NCI-H187 treated with DMSO at 0.1 percent for 48 hours (cell line): ENCODE results near the gene EIF4H.
"Not testable (repeated sequence)": the region's sequence is repeated elsewhere in the genome, so short reads cannot be mapped to it uniquely, and the experiment has no call there.

ENCODE experiments used
- DNase-seq: peaks from one replicate; lab custom pipeline; 2025; lab: John Stamatoyannopoulos, UW

EIF4H gene

DNA sequence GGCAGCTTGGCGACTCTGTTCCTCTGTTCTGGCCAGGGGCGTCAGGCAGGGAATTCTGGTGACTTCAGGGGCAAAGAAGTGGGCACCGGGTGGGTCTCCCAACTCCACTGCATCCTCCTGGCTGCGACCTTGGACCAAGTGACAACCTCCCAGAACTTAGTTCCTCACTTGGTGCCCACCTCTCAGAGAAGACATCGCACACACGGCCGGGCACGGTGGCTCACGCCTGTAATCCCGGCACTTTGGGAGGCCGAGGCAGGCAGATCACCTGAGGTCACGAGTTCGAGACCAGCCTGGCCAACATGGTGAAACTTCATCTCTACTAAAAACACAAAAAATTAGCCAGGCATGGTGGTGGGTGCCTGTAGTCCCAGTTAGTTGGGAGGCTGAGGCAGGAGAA lies 50.8 kb downstream of the EIF4H start:
- DNase-seq, result not testable (repeated sequence)

DNA sequence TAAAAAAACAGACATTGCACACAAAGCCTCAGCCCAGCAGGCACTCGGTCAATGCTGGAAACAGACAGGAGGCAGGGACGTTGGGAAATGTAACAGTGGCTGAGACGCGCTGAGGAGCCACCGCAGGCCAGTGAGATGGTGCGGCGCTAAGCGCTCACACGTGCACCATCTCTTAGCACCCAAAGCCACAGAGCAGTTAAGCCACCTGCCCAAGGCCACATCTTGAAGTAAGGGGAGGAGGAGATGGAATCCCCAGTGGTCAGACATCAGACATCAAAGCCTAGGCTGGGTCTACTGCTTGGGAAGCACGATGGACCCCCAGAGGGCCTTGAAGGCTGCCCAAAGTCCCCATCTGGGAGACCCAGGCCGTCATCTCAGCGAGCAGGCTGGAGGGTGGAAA lies 51.2 kb downstream of the EIF4H start:
- no peak for DNase-seq

DNA sequence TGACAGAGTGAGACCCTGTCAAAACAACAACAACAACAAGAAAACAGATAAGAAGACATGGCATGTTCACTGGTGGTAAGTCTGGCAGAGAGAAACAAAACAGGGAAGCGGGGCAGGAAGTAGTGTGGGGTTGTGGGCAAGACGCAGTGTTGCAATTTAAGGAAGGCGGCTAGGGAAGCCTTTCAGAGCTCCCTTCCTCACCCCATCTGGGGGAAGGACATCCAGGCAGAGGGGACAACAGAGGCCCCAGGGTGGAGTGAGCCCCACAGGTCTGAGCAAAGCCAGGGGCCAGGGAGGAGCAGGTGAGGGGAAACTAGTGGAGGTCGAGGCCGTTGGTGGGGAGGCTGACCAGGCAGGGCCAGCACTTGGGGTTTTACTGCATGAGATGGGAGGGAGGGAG lies 52.5 kb downstream of the EIF4H start:
- no peak for DNase-seq

DNA sequence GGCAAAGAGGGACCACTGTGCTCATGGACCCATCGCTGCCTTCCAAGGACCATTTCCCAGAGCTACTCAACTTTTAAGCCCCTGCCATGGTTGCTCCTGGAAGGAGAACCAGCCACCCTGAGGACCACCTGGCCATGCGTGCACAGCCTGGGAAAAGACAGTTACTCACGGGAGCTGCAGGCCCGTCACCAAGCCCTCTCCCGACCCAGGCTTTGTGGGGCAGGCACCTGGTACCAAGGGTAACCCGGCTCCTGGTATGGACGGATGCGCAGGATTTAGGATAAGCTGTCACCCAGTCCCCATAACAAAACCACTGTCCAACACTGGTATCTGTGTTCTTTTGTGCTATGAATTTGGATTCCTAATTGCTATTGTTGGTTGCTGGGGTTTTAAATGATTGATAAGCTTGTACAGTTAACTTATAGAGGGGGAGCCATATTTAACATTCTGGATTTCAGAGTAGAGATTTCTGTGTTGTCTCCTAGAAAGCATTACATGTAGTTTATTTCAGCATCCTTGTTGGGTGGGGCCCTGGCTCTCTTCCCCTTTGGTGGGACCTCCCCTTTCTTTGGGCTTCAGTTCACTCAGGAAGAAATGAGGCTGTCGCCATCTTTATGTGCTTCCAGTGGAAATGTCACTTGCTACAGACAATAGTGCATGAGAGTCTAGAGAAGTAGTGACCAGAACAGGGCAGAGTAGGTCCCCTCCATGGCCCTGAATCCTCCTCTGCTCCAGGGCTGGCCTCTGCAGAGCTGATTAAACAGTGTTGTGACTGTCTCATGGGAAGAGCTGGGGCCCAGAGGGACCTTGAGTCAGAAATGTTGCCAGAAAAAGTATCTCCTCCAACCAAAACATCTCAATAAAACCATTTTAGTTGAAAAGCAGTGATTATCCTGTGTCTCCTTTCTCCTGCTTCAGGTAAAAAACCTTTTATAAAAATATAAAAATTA lies 55.1 kb downstream of the EIF4H start:
- no peak for DNase-seq

DNA sequence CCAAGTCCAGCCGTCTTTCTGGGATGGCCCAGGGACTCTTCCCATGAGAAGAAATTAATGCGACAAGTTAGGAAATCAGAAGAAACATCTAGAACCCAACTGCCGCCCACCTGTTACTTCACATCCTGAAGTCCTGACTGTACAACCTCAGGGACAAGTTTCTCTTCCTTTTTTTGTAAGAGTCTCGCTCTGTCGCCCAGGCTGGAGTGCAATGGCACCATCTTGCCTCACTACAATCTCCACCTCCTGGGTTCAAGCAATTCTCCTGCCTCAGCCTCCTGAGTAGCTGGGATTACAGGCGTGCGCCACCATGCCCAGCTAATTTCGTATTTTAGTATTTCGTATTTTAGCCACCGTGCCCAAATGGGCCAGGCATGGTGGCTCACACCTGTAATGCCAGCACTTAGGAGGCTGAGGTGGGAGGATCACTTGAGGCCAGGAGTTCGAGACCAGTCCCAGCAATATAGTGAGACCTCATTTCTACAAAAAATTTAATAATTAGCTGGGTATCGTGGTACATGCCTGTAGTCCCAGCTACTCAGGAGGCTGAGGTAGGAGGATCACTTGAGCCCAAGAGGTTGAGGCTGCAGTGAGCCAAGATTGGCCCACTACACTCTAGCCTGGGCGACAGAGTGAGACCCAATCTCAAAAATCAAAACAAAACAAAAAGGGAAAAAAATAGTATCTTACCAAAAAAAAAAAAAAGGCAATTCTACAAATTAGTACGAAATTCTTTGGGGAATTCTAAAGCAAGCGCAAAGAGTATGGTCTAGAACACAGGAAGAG lies 56.5 kb downstream of the EIF4H start:
- no peak for DNase-seq

DNA sequence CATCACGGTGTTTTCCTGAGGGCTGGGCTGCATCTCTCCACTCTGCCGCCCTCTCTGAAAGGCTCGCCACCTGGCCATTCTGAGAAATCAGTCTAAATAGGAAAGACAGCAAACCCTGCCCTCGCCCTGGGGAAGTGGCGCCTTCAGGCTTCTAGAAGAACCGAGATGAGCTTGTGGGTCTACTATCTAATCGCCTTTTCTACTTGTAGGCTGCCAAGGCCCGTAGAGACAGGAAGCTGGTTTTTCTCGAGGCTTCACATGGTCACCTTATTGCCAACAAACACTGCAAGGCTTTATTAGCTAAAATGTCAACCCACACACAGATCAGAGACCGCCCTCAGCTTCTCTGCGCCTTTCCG lies 57.1 kb downstream of the EIF4H start:
- no peak for DNase-seq

DNA sequence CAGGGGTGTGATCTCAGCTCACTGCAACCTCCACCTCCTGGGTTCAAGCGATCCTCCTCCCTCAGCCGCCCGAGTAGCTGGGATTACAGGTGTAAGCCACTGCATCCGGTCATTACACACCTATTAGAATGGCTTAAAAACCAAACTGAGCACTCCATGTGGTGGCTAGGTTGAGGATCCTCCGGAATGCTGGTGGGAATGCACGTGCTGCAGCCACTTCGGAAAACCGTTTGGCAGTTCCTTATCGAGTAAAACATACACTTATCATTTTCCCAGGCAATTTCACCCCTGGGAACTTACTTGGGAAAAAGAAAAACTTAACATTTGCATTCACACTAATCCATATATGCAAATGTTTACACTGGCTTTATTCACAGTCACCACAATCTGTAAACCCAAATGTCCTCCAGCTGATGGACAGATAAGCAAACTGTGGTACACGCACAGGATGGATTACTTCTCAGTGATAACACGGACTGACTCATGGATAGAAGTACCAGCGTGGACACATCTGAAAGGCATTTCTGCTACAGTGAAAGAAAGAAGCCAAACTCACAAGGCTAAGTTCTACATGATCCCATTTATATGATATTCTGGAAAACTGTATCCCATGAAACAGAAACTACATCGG lies 59.6 kb downstream of the EIF4H start:
- no peak for DNase-seq

DNA sequence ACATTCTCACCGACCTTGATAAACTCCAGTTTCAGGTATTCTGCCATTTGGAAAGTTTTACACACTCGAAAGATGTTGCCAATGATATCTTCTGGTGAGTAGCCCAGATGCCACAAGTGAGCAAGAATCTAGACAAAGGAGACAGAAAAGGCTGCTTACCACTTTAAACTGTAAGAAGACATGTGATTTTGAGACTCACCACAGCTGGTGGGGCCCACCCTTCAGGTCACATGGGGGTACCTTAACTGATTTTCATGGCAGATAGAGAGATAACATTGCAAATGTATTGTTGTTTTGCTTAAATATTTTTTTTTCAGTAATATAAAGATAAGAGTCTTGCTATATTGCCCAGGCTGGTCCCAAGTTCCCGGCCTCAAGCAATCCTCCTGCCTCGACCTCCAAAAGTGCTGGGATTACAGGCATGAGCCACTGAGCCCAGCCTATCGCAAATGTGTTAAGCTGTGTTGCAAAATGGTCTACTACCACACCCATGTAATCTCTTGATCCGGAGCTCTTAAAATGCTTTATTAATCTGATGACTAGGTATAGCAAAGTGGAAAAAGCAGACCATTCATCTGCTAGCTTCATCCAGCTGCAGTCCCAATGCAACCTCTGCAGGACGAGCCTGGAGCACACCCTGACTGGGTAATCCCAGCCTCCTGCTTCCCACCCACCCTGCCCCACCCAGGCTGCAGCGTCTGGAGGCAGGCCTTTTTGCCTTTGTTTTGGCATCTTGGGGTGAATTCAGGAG lies 61.5 kb downstream of the EIF4H start:
- DNase-seq, result no peak

DNA sequence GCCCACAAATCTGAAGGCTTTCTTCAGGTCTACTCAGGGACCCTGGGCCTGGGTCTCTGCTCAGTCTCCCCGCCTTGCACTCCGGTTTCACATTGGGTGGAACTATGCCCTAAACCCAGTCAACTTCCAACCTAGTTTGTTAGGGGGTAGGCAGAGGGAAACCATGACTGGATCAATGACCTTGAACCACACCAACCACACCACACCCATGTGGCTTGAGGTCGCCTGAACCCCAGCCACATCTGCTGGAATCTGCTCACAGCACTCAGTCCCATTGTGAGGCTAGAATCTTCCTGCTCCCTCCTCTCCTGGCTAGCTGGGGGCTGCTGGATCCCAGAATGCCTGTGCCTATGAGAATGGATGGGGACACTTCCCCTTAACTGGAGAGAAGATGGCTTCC lies 62.1 kb downstream of the EIF4H start:
- no peak for DNase-seq

DNA sequence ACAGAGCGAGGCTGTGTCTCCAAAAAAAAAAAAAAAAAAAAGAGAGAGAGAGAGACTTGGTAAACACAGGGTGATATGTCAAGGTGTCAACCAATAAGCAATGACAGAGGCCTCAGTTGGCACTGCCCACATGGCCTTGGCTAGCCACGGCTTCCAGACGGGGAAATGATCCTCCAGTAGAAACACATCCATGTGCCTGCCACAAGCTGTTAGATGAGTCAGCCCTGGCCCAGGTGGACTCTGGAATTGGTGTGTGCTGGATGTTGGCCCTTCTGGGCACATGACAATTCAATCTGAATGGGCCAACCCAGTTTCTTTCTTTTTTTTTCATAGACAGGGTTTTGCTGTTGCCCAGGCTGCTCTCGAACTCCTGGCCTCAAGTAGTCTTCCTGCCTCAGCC lies 66.3 kb downstream of the EIF4H start:
- DNase-seq, result no peak

DNA sequence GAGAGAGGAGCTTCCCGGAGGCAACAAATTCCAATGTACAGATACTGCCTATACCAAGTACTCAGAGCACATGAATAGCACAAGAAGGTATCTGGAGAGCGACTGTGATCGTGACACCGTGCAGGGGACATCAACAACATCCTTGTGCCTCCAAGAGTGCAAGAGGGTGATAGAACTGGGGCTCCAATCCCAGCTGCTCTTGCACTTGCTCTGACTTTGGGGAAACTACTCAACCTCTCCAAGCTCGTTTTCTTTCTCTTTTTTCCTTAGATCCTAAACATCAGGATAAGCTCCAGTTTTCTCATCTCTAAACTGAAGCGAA lies 67.9 kb downstream of the EIF4H start:
- no peak for DNase-seq

DNA sequence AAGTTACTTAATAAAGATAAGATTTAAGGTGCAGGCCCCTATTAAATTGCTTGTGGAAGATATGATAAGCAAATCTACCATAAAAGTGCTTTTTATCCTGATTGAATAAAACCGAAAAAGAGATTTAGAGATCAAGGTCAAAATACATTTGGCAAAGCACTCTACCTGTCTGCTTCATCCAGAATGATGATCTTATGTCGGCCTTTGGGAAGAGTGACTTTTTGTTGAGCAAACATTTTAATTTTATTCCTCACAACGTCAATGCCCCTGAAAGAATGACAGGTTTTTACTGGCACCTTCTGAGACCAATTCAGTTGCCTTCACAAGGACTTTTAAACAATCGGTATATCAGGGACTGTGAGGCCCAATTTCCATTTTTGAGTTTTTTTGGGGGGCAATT lies 72.3 kb downstream of the EIF4H start:
- no peak for DNase-seq
